ENCODE measurements around the gene FBXO31. TPM values are rescaled to one million over a fixed set of nuclear protein-coding genes. Genes with fewer than 3 reads are reported as not detected.

The FBXO31 gene
- total and polyA plus RNA-seq, 10 of the 15 experiments (the other 5 are each of a cell fraction or from before 2014, with no cell fraction given), result 0.19 to 33.1 (median 10.3) TPM

DNA sequence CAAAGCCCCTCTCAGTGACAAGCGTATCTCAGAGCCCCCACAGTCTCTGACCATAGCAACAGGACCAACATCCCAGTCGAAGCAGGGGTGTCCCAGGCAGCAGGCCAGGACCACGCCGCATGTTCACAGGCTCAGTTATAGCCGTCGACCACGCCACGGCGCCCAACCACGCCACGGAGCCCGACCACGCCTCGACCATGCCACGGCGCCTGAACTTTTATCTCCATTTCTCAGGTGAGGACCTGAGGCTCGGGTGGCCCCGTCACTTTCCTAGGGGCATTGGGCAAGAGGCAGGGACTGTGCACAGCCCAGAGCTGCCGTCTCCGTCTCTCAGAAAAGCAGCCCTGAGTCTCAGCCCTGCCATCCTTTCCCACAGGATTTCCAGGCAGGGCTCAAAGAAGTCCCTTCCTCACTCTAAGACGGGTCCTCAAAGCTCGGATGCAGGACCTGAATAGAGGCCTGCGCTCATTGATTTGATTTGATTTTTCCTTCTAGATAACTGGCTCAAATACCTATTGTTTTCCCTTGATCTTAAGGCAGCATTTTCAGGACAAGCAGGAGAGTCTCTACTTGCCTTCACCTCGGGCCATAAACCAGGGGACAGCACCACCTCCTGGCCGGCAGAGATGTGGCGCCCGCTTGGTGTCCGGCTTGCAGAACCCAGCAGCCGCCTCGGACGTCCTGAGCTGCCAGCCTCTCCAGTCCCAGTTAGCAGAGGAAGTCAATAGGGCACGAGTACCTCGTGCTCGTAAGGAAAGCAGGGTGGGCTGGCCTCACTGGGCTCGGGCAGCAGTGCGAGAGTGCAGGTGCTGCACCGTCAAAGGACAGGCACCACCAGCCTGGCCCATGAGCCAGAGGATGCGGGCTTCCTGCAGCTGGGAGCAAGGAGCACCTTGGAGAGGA, 105.1 kb downstream of the FBXO31 start:
- intact Hi-C loops (cut with micrococcal nuclease; ENCODE audit: unreplicated experiment) (loop anchor here (1.0 to 10.0 kb wide), 3 partner anchors 75 to 715 kb away; no protein-coding TSS in a partner anchor), in situ Hi-C loops (cut with MboI) (loop anchor here (5.0 kb wide), 1 partner anchor 716 kb away; no protein-coding TSS in a partner anchor)
- CTCF ChIA-PET, result interaction anchor here (0.6 to 4.5 kb wide), 10 partner anchors 10 to 786 kb away, joined by 3 to 29 read pairs (median 3); no protein-coding TSS in a partner anchor
- ATAC-seq, result peak; percentile 97
- H3K4me2 ChIP-seq (ENCODE audit: control insufficient read depth, insufficient read depth), result no peak overlapping the region
- no peaks in the 10 kb centered on the region for H3K9me3 ChIP-seq (replicated peaks; ENCODE audit: control insufficient read depth, insufficient read depth, low read length)
- H3K27me3 ChIP-seq (replicated peaks in 1 of 2; ENCODE audit: control insufficient read depth in 2 of 2, insufficient read depth in 2 of 2, low read length in 1 of 2), result no peaks in the 10 kb centered on the region
- POLR2A ChIA-PET, result no interaction called here
- no peak for FAIRE-seq
- SMC1A ChIA-PET (ENCODE audit: uncharacterized antibody, unreplicated experiment), result interaction anchor here (1.1 kb wide), 1 partner anchor 715 kb away, joined by 3 read pairs; no protein-coding TSS in a partner anchor
- no peak overlapping the region for H2AFZ ChIP-seq (ENCODE audit: control insufficient read depth, low read depth, low read length)
- RAD21 ChIA-PET (ENCODE audit: unreplicated experiment), result no interaction called here
- DNase-seq (ENCODE audit: low read depth, low spot score), result no peak
- H3K36me3 ChIP-seq (ENCODE audit: control insufficient read depth in 2 of 2, insufficient read depth in 2 of 2, low read length in 1 of 2), result no peaks in the 10 kb centered on the region
- H4K20me1 ChIP-seq (ENCODE audit: control insufficient read depth, insufficient read depth), result no peaks in the 10 kb centered on the region
- WGBS (ENCODE audit: insufficient coverage, insufficient replicate concordance, low lambda C conversion rate, missing lambda C conversion rate), result 46% methylated on average over 38 of the region's 38 CpGs
- BruUV-seq (replicated peaks), result no TSS peak
- no peak overlapping the region for H3K9ac ChIP-seq (ENCODE audit: control insufficient read depth, insufficient read depth, low read length)
- no peak for TF ChIP-seq HCFC1 (IDR thresholded peaks at IDR 0.05; ENCODE audit: low read length)
- peak; percentile 69 for TF ChIP-seq RAD21 (IDR thresholded peaks at IDR 0.05; ENCODE audit: insufficient read depth, low read depth, low read length)
- TF ChIP-seq PAX8 (IDR thresholded peaks at IDR 0.05), result no peak
- TF ChIP-seq SP1 (IDR thresholded peaks at IDR 0.05; ENCODE audit: low read depth, low read length), result no peak
- TF ChIP-seq, protein P1, sequence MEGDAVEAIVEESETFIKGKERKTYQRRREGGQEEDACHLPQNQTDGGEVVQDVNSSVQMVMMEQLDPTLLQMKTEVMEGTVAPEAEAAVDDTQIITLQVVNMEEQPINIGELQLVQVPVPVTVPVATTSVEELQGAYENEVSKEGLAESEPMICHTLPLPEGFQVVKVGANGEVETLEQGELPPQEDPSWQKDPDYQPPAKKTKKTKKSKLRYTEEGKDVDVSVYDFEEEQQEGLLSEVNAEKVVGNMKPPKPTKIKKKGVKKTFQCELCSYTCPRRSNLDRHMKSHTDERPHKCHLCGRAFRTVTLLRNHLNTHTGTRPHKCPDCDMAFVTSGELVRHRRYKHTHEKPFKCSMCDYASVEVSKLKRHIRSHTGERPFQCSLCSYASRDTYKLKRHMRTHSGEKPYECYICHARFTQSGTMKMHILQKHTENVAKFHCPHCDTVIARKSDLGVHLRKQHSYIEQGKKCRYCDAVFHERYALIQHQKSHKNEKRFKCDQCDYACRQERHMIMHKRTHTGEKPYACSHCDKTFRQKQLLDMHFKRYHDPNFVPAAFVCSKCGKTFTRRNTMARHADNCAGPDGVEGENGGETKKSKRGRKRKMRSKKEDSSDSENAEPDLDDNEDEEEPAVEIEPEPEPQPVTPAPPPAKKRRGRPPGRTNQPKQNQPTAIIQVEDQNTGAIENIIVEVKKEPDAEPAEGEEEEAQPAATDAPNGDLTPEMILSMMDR (IDR thresholded peaks at IDR 0.05 in 2 of 3, conservative IDR thresholded peaks at IDR 0.05 in 1 of 3; ENCODE audit: control insufficient read depth in 2 of 3, extremely low read depth in 1 of 3, insufficient read depth in 1 of 3, low read depth in 3 of 3, low read length in 3 of 3), result peak; percentile 77 to 84 (median 82)
- peak; percentile 85 for TF ChIP-seq SMC3 (IDR thresholded peaks at IDR 0.05; ENCODE audit: borderline replicate concordance, low read length)
- H3K27ac ChIP-seq (ENCODE audit: control insufficient read depth, insufficient read depth), result no peak overlapping the region
- H3K4me3 ChIP-seq, result no peak overlapping the region
- H3K79me2 ChIP-seq (ENCODE audit: control insufficient read depth, insufficient read depth, low read length), result no peaks in the 10 kb centered on the region
- no peaks in the 10 kb centered on the region for H3K4me1 ChIP-seq (ENCODE audit: control insufficient read depth, insufficient read depth, low read length)

Other genes with a start within 250 kb of the FBXO31 start
- gene C16orf95, start 66.4 kb downstream of the FBXO31 start, total RNA-seq (2014; rRNA removed), result 4.7 and 7.2 TPM in 2 replicates
- gene C16orf95, start 66.4 kb downstream of the FBXO31 start, total RNA-seq (2014; rRNA removed; fragmentation: Illumina TruSeq; extraction: Trizol), result 3.4 TPM in 2 replicates
- 10.5 and 11.7 TPM in 2 replicates for gene C16orf95, start 66.4 kb downstream of the FBXO31 start, total RNA-seq (2021)
- gene C16orf95, start 66.4 kb downstream of the FBXO31 start, polyA plus RNA-seq (2011; rRNA removed), result 1.8 and 4.8 TPM in 2 replicates
- 1.0 and 1.5 TPM in 2 replicates for gene C16orf95, start 66.4 kb downstream of the FBXO31 start, polyA plus RNA-seq (2014; fragmentation: Illumina TruSeq; extraction: Trizol)
- 1 to 10 TPM in 1 of 2 experiments, under 1 TPM in 1; 0.90 to 4.8 TPM for gene C16orf95, start 66.4 kb downstream of the FBXO31 start, polyA plus RNA-seq (2014; fragmentation: Nextera tagmentation; extraction: Ambion mirVana)
- gene C16orf95, start 66.4 kb downstream of the FBXO31 start, polyA plus RNA-seq (2014; rRNA removed), result 6.2 and 8.1 TPM in 2 replicates
- 10 to 100 TPM; 19.5 to 22.7 TPM for gene C16orf95, start 66.4 kb downstream of the FBXO31 start, polyA plus RNA-seq (2016; fragmentation: Nextera tagmentation; extraction: Ambion mirVana)
- 7.4 and 8.1 TPM in 2 replicates for gene MAP1LC3B, start 8.6 kb upstream of the FBXO31 start, total RNA-seq (2014; rRNA removed)
- 6.1 and 7.2 TPM in 2 replicates for gene MAP1LC3B, start 8.6 kb upstream of the FBXO31 start, total RNA-seq (2014; rRNA removed; fragmentation: Illumina TruSeq; extraction: Trizol)
- gene MAP1LC3B, start 8.6 kb upstream of the FBXO31 start, total RNA-seq (2021), result 21.4 and 21.5 TPM in 2 replicates
- 15.5 and 16.9 TPM in 2 replicates for gene MAP1LC3B, start 8.6 kb upstream of the FBXO31 start, polyA plus RNA-seq (2011; rRNA removed)
- gene MAP1LC3B, start 8.6 kb upstream of the FBXO31 start, polyA plus RNA-seq (2014; fragmentation: Illumina TruSeq; extraction: Trizol), result 22.0 and 27.1 TPM in 2 replicates
- gene MAP1LC3B, start 8.6 kb upstream of the FBXO31 start, polyA plus RNA-seq (2014; fragmentation: Nextera tagmentation; extraction: Ambion mirVana), result 10 to 100 TPM in 1 of 2 experiments, 1 to 10 TPM in 1; 9.1 to 11.9 TPM
- 9.4 and 10.3 TPM in 2 replicates for gene MAP1LC3B, start 8.6 kb upstream of the FBXO31 start, polyA plus RNA-seq (2014; rRNA removed)
- gene MAP1LC3B, start 8.6 kb upstream of the FBXO31 start, polyA plus RNA-seq (2016; fragmentation: Nextera tagmentation; extraction: Ambion mirVana), result 10 to 100 TPM; 42.7 to 42.8 TPM
- under 0.01 TPM in 1 of 2 replicates, not detected in the other for gene ZCCHC14, start 109.2 kb upstream of the FBXO31 start, total RNA-seq (2014; rRNA removed)
- gene ZCCHC14, start 109.2 kb upstream of the FBXO31 start, total RNA-seq (2014; rRNA removed; fragmentation: Illumina TruSeq; extraction: Trizol), result not detected in 2 replicates
- gene ZCCHC14, start 109.2 kb upstream of the FBXO31 start, total RNA-seq (2021), result 0.15 and 0.16 TPM in 2 replicates
- 0.26 and 0.27 TPM in 2 replicates for gene ZCCHC14, start 109.2 kb upstream of the FBXO31 start, polyA plus RNA-seq (2011; rRNA removed)
- gene ZCCHC14, start 109.2 kb upstream of the FBXO31 start, polyA plus RNA-seq (2014; fragmentation: Illumina TruSeq; extraction: Trizol), result 0.03 and 0.08 TPM in 2 replicates
- gene ZCCHC14, start 109.2 kb upstream of the FBXO31 start, polyA plus RNA-seq (2014; fragmentation: Nextera tagmentation; extraction: Ambion mirVana), result under 1 TPM; 0.02 TPM
- gene ZCCHC14, start 109.2 kb upstream of the FBXO31 start, polyA plus RNA-seq (2014; rRNA removed), result 0.05 and 0.06 TPM in 2 replicates
- under 1 TPM in 1 of 2 experiments, not detected in 1; 0.14 TPM for gene ZCCHC14, start 109.2 kb upstream of the FBXO31 start, polyA plus RNA-seq (2016; fragmentation: Nextera tagmentation; extraction: Ambion mirVana)
- gene JPH3, start 218.7 kb upstream of the FBXO31 start, total RNA-seq (2014; rRNA removed), result 0.11 TPM in 1 of 2 replicates, not detected in the other
- not detected in 2 replicates for gene JPH3, start 218.7 kb upstream of the FBXO31 start, total RNA-seq (2014; rRNA removed; fragmentation: Illumina TruSeq; extraction: Trizol)
- 0.05 TPM in 1 of 2 replicates, not detected in the other for gene JPH3, start 218.7 kb upstream of the FBXO31 start, total RNA-seq (2021)
- gene JPH3, start 218.7 kb upstream of the FBXO31 start, polyA plus RNA-seq (2011; rRNA removed), result not detected in 2 replicates
- gene JPH3, start 218.7 kb upstream of the FBXO31 start, polyA plus RNA-seq (2014; fragmentation: Illumina TruSeq; extraction: Trizol), result not detected in 2 replicates
- gene JPH3, start 218.7 kb upstream of the FBXO31 start, polyA plus RNA-seq (2014; fragmentation: Nextera tagmentation; extraction: Ambion mirVana), result not detected
- not detected in 2 replicates for gene JPH3, start 218.7 kb upstream of the FBXO31 start, polyA plus RNA-seq (2014; rRNA removed)
- gene JPH3, start 218.7 kb upstream of the FBXO31 start, polyA plus RNA-seq (2016; fragmentation: Nextera tagmentation; extraction: Ambion mirVana), result under 1 TPM in 1 of 2 experiments, not detected in 1; 0.05 TPM